B cell (primary cell): ENCODE results near the gene EGFL7. TPM values are rescaled to one million over a fixed set of nuclear protein-coding genes. Genes with fewer than 3 reads are reported as not detected.

Experiments used
- ATAC-seq: fragments of 200-7000 bp; cut with Tn5 transposase; one replicate; pipeline ENCODE4 v1.10.0; 2021; ENCODE audit warnings: low read depth, mild to moderate bottlenecking, moderate number of reproducible peaks, moderate library complexity
- CTCF ChIA-PET: fragments of 350-600 bp; sonication (Branson Sonifier 250); formaldehyde crosslinking; loops from one replicate; lab custom pipeline; 2021; ENCODE audit warnings: antibody characterized with exemption, inconsistent platforms; lab: Charles Lee
- POLR2A ChIA-PET: fragments of 350-600 bp; sonication (Branson Sonifier 250); formaldehyde crosslinking; loops from one replicate; lab custom pipeline; 2021; ENCODE audit warnings: antibody characterized with exemption; lab: Charles Lee
- DNase-seq: peaks from one replicate; pipeline ENCODE4 v3.0.0; 2013
- H2AFZ ChIP-seq: 2 replicates; pipeline ENCODE4 v1.6.1; 2012; ENCODE audit warnings: mild to moderate bottlenecking, low read depth, low read length; ENCODE audit not compliant: insufficient read depth, poor library complexity, severe bottlenecking
- H3K27ac ChIP-seq, 2 donors: 1 replicate in 1 of 2; 2 replicates in 1 of 2; pipeline ENCODE4 v1.5.1; 2012 to 2013; ENCODE audit warnings: low read length in 2 of 2, mild to moderate bottlenecking in 2 of 2, moderate library complexity in 1 of 2
- H3K27me3 ChIP-seq, 4 experiments: fragments of 200-600 bp in 1 of 4; sonication (generic) in 1 of 4; replicated peaks in 1 of 4; 1 replicate in 2 of 4; 2 replicates in 2 of 4; pipeline versions ENCODE4 v1.6.1 to v1.7.0; 2013 to 2016; ENCODE audit warnings: low read length in 3 of 4, mild to moderate bottlenecking in 2 of 4, mixed read lengths in 1 of 4, moderate library complexity in 1 of 4; ENCODE audit not compliant: insufficient read depth in 4 of 4, control insufficient read depth in 3 of 4; ENCODE audit errors: control extremely low read depth in 1 of 4
- H3K36me3 ChIP-seq, 2 experiments: replicated peaks in 1 of 2; 1 replicate in 1 of 2; 2 replicates in 1 of 2; pipeline versions ENCODE4 v1.6.1 to v1.7.1; 2013; ENCODE audit warnings: low read length in 1 of 2; ENCODE audit not compliant: insufficient read depth in 2 of 2, control insufficient read depth in 1 of 2; ENCODE audit errors: control extremely low read depth in 1 of 2, extremely low read depth in 1 of 2
- H3K4me1 ChIP-seq, 2 donors: fragments of 200-600 bp in 1 of 2; sonication (generic) in 1 of 2; 1 replicate in 1 of 2; 2 replicates in 1 of 2; pipeline versions ENCODE4 v1.5.1 to v1.6.1; 2013 to 2017; ENCODE audit warnings: low read length in 2 of 2; ENCODE audit not compliant: control insufficient read depth in 2 of 2, insufficient read depth in 2 of 2
- H3K4me2 ChIP-seq: replicated peaks from 2 replicates; pipeline ENCODE3; 2012; ENCODE audit warnings: mild to moderate bottlenecking, low read depth, low read length; ENCODE audit not compliant: poor library complexity, severe bottlenecking
- H3K4me3 ChIP-seq, 5 experiments: fragments of 200-600 bp in 1 of 5; sonication (generic) in 1 of 5; 1 replicate in 3 of 5; 2 replicates in 2 of 5; pipeline versions ENCODE4 v1.5.1 to v1.7.0; 2011 to 2016; ENCODE audit warnings: low read length in 4 of 5, mild to moderate bottlenecking in 4 of 5, low read depth in 2 of 5, control low read depth in 1 of 5, moderate library complexity in 1 of 5; ENCODE audit not compliant: insufficient read depth in 1 of 5; ENCODE audit errors: control extremely low read depth in 1 of 5, extremely low read depth in 1 of 5
- H3K79me2 ChIP-seq: fragments of 200-600 bp; sonication (generic); one replicate; pipeline ENCODE4 v1.6.0; 2016; ENCODE audit warnings: low read length; ENCODE audit not compliant: control insufficient read depth, insufficient read depth
- H3K9ac ChIP-seq: fragments of 200-600 bp; sonication (generic); 2 replicates; pipeline ENCODE4 v1.6.1; 2017; ENCODE audit warnings: mild to moderate bottlenecking, low read length, moderate library complexity
- H3K9me3 ChIP-seq, 3 donors: one replicate each; pipeline versions ENCODE4 v1.6.1 to v1.7.1; 2013; ENCODE audit warnings: low read length in 2 of 3; ENCODE audit not compliant: control insufficient read depth in 2 of 3, insufficient read depth in 1 of 3; ENCODE audit errors: control extremely low read depth in 1 of 3
- H4K20me1 ChIP-seq: 2 replicates; pipeline ENCODE4 v1.6.0; 2012; ENCODE audit warnings: mild to moderate bottlenecking, low read length; ENCODE audit not compliant: insufficient read depth, control insufficient read depth, poor library complexity, severe bottlenecking
- H3K27ac Mint-ChIP-seq: one replicate; pipeline ENCODE4 v1.8.0; 2021; ENCODE audit warnings: mixed read lengths
- H3K27me3 Mint-ChIP-seq: one replicate; pipeline ENCODE4 v1.8.0; 2021; ENCODE audit warnings: mixed read lengths
- H3K4me1 Mint-ChIP-seq: one replicate; pipeline ENCODE4 v1.8.0; 2021; ENCODE audit warnings: mixed read lengths
- H3K4me3 Mint-ChIP-seq: one replicate; pipeline ENCODE4 v1.8.0; 2021; ENCODE audit warnings: mixed read lengths
- H3K9me3 Mint-ChIP-seq: one replicate; pipeline ENCODE4 v1.8.0; 2022; ENCODE audit warnings: mixed read lengths; ENCODE audit not compliant: insufficient read depth
- CTCF ChIP-seq: fragments of 200-600 bp; IDR thresholded peaks from one replicate; pipeline ENCODE4 v1.8.0; 2022; ENCODE audit warnings: antibody characterized with exemption, mild to moderate bottlenecking
- EZH2 ChIP-seq: IDR thresholded peaks from 2 replicates; pipeline ENCODE4 v1.6.1; 2012; ENCODE audit warnings: borderline replicate concordance, low read depth, mild to moderate bottlenecking, moderate library complexity, low read length; ENCODE audit not compliant: insufficient read depth, poor library complexity, severe bottlenecking
- WGBS: methylation state at CpG from one replicate; pipeline ENCODE4 v1.1.5; 2013; ENCODE audit warnings: missing lambda C conversion rate; ENCODE audit not compliant: insufficient coverage; 5-methylcytosine and 5-hydroxymethylcytosine counted together
- intact Hi-C: fragments of 100-400 bp; cut with micrococcal nuclease; formaldehyde crosslinking; loops from one replicate; pipeline ENCODE4 v1.10.0; 2022
- polyA plus RNA-seq: library from polyadenylated mRNA; depleted of rRNA; stranded (reverse); fragments of >200 nt; gene quantifications from 2 replicates; pipeline ENCODE4 v1.2.3, GENCODE V29; 2012
- total RNA-seq, 2 donors: library from RNA; stranded (reverse); fragments of 120-200 nt in 1 of 2; gene quantifications; 1 replicate in 1 of 2; 2 replicates in 1 of 2; pipeline versions ENCODE4 v1.2.3 to v1.2.4, GENCODE V29; 2013 to 2022

Gene EGFL7
- total and polyA plus RNA-seq, 2 donors (not counting 1 experiment from before 2014, with no cell fraction given): 0.34 TPM; not detected in 1

- no peaks in the 10 kb centered on the region for H3K9me3 Mint-ChIP-seq
- Histone ChIP-seq H3K4me3 (peak overlapping the region in 4 of 5 experiments; percentile 21 to 47 (median 32)), H3K27me3 (peaks cover 0 to 43% (median 21%) of the 10 kb centered on the region in 4 experiments), H4K20me1 (no peaks in the 10 kb centered on the region), H3K36me3 (no peaks in the 10 kb centered on the region), H3K4me2 (peak overlapping the region; percentile 82), H3K4me1 (peaks cover 36% of the 10 kb centered on the region in 2 donors), H3K79me2 (no peaks in the 10 kb centered on the region), H3K9ac (peak overlapping the region; percentile 51), H2AFZ (peak overlapping the region; percentile 54), H3K27ac (no peak overlapping the region), H3K9me3 (peaks cover 0 to 17% (median 0%) of the 10 kb centered on the region in 3 donors)
- intact Hi-C loops: no loop called here
- no peak for TF ChIP-seq EZH2
- ATAC-seq (no peak), DNase-seq (no peak)
- WGBS: 0% methylated on average over 13 of the region's 15 CpGs
- H3K4me1 Mint-ChIP-seq: peaks cover 22% of the 10 kb centered on the region
- no peak overlapping the region for H3K27ac Mint-ChIP-seq
- H3K27me3 Mint-ChIP-seq: peaks cover 13% of the 10 kb centered on the region
- ChIA-PET CTCF (interaction anchor here (0.7 to 8.2 kb wide), 5 partner anchors 10 to 158 kb away, joined by 3 to 55 read pairs (median 6); no protein-coding TSS in a partner anchor), POLR2A (no interaction called here)
- H3K4me3 Mint-ChIP-seq: peak overlapping the region; percentile 10
Measured at GRCh38 chr9:136644343-136644592, 18.4 kb upstream of the EGFL7 start.

GRCh38 chr9:136644593-136645351 is 17.9 kb upstream of the EGFL7 start:
- Histone ChIP-seq H3K27ac (peak overlapping the region in 1 of 2 donors; percentile 18), H3K27me3 (peaks cover 0 to 43% (median 21%) of the 10 kb centered on the region in 4 experiments)
- H3K27me3 Mint-ChIP-seq: peaks cover 13% of the 10 kb centered on the region

More at GRCh38 chr9:136644593-136645351, 17.9 kb upstream of the EGFL7 start:
- H3K36me3 ChIP-seq: no peaks in the 10 kb centered on the region
- TF ChIP-seq CTCF (peak; percentile 94), EZH2 (no peak)
- H3K79me2 ChIP-seq: no peaks in the 10 kb centered on the region
- no peaks in the 10 kb centered on the region for H4K20me1 ChIP-seq
- H3K4me1 ChIP-seq: peaks cover 36% of the 10 kb centered on the region in 2 donors
- Mint-ChIP-seq H3K9me3 (no peaks in the 10 kb centered on the region), H3K4me1 (peaks cover 22% of the 10 kb centered on the region), H3K4me3 (peak overlapping the region; percentile 16), H3K27ac (no peak overlapping the region)
- POLR2A ChIA-PET: no interaction called here
- peak overlapping the region in 4 of 5 experiments; percentile 21 to 47 (median 29) for H3K4me3 ChIP-seq
- ATAC-seq (peak; percentile 96), DNase-seq (peak; percentile 84)
- CTCF ChIA-PET: interaction anchor here (0.6 to 8.2 kb wide), 6 partner anchors 11 to 159 kb away, joined by 3 to 55 read pairs (median 4); no protein-coding TSS in a partner anchor
- peak overlapping the region; percentile 82 for H3K4me2 ChIP-seq
- H2AFZ ChIP-seq: peak overlapping the region; percentile 54
- peak overlapping the region; percentile 51 for H3K9ac ChIP-seq
- H3K9me3 ChIP-seq: peaks cover 0 to 17% (median 0%) of the 10 kb centered on the region in 3 donors
- WGBS: 2% methylated on average over 28 of the region's 30 CpGs
- intact Hi-C loops: no loop called here
